ENCODE measurements around the gene UNC5C. TPM values are rescaled to one million over a fixed set of nuclear protein-coding genes. Genes with fewer than 3 reads are reported as not detected.

The UNC5C gene
- total RNA-seq, 4 donors from 2014 or later: 1.7 to 2.4 (median 2.0) TPM

DNA sequence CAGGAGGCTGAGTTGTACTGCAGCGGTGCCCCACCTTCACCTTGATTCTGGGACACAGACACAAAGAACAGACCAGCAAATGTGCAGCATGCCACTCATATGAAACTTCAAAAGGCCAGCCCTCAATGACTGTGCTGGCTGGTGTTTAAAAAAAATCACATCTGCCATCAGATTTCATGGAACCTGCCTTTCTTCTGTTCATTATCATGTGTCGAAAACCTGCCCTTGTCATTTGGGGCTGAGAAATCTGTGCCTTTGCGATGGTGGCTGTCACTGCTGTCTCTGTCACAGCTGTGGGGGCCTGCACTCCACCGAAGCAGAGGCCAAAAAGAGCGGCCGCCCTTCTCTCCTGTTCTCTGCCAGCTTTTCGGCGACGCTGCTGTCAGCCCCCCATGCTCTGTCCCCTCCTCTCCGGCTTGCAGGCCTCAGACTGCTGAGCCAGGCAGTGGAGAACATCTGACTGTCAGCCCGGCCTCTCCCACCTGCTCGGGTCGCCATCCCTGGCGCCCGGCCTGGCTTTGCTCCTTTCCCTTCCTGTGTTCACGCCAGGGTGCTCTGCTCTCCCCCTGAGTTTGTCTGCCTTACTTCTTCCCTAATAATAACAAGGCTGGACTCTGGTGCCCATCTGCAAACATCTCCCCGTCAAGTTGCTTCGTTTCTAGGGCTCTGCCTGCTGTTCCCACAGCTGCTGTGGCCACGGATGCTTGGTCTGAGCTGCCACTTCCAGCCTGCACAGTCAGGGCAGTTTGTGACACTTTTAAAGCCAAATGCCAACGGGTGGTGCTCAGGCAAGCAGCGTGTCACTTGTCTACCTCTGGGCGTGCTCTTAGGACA is 355.2 kb downstream of the UNC5C start:
- Histone ChIP-seq H3K36me3 (no peaks in the 10 kb centered on the region), H3K27ac (replicated peaks in 1 of 4) (no peak overlapping the region), H3K9me3 (no peaks in the 10 kb centered on the region), H3K27me3 (no peaks in the 10 kb centered on the region), H3K4me3 (no peak overlapping the region), H3K4me1 (no peaks in the 10 kb centered on the region)
- WGBS: 68% methylated on average over 22 of the region's 22 CpGs
- TF ChIP-seq EP300 (IDR thresholded peaks at IDR 0.05) (no peak), POLR2A (IDR thresholded peaks at IDR 0.05; ENCODE audit: low read depth) (no peak), POLR2AphosphoS5 (IDR thresholded peaks at IDR 0.05) (no peak)
- TF ChIP-seq, protein P1, sequence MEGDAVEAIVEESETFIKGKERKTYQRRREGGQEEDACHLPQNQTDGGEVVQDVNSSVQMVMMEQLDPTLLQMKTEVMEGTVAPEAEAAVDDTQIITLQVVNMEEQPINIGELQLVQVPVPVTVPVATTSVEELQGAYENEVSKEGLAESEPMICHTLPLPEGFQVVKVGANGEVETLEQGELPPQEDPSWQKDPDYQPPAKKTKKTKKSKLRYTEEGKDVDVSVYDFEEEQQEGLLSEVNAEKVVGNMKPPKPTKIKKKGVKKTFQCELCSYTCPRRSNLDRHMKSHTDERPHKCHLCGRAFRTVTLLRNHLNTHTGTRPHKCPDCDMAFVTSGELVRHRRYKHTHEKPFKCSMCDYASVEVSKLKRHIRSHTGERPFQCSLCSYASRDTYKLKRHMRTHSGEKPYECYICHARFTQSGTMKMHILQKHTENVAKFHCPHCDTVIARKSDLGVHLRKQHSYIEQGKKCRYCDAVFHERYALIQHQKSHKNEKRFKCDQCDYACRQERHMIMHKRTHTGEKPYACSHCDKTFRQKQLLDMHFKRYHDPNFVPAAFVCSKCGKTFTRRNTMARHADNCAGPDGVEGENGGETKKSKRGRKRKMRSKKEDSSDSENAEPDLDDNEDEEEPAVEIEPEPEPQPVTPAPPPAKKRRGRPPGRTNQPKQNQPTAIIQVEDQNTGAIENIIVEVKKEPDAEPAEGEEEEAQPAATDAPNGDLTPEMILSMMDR (IDR thresholded peaks at IDR 0.05): no peak
- DNase-seq (ENCODE audit: extremely low spot score): peak; percentile 82
- intact Hi-C loops (cut with DNase I): no loop called here

DNA sequence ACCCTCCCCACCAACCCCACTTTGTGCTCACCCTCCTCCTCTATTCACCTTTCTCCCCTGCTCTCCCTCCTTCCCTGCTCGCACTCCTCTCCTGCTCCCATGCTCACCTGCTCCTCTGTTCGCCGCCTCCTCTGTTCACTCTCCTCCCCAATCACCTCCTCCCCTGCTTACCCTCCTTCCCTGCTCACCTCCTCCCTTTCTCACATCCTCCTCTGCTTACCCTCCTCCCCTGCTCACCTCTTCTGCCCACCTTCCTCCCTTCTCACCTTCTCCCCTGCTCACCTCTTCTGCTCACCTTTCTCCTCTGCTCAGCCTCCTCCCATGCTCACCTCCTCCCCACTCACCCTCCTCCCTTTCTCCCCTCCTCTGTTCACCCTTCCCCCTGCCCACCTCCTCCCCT is 357.2 kb downstream of the UNC5C start:
- H3K4me3 ChIP-seq: no peak overlapping the region
- no peak overlapping the region for H3K27ac ChIP-seq (replicated peaks in 1 of 4)
- H3K36me3 ChIP-seq: no peaks in the 10 kb centered on the region
- intact Hi-C loops (cut with DNase I): no loop called here
- WGBS: 98% methylated on average over 3 of the region's 3 CpGs
- no peaks in the 10 kb centered on the region for H3K9me3 ChIP-seq
- DNase-seq (ENCODE audit: extremely low spot score): peak; percentile 60
- TF ChIP-seq, protein P1 (IDR thresholded peaks at IDR 0.05): no peak
- TF ChIP-seq POLR2A (IDR thresholded peaks at IDR 0.05; ENCODE audit: low read depth) (no peak), EP300 (IDR thresholded peaks at IDR 0.05) (no peak), POLR2AphosphoS5 (IDR thresholded peaks at IDR 0.05) (no peak)
- no peaks in the 10 kb centered on the region for H3K4me1 ChIP-seq
- no peaks in the 10 kb centered on the region for H3K27me3 ChIP-seq

DNA sequence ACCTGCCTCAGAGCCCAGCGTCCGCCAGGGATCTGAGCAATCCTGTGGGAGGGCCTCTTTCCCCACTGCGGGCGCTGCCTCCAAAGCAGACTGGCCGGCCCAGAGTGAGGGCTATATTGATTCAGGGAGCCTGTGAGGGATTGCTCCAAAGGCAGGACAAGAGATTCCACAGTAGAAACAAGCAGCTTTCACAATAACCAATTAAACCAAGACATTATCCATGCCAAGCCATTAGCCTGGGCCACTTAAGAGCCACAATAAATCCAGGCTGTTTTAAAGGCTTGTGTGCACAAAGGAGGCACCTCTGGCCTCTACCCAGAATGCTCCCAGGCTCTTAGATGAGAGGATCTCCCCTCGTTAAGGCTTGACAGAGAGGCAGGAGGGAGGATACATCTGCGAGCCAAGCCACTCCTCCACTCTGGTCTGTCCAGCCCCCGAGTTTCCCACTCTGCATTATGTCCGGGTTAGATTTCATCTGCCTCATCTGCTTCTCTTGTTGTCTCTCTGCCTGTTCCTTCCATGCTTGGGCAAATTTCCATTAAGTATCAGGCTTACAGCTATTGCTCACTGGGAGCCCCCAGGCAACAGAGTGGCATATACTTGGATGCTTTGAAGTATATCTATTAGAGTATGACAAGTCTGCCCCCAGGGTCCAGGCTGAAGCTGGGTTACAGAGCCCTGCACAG is 357.9 kb downstream of the UNC5C start:
- Histone ChIP-seq H3K4me1 (no peaks in the 10 kb centered on the region), H3K27ac (replicated peaks in 1 of 4) (no peak overlapping the region), H3K9me3 (no peaks in the 10 kb centered on the region), H3K27me3 (no peaks in the 10 kb centered on the region), H3K36me3 (no peaks in the 10 kb centered on the region), H3K4me3 (no peak overlapping the region)
- 60% methylated on average over 9 of the region's 9 CpGs for WGBS
- intact Hi-C loops (cut with DNase I): no loop called here
- TF ChIP-seq, protein P1 (IDR thresholded peaks at IDR 0.05): no peak
- no peak for TF ChIP-seq POLR2A (IDR thresholded peaks at IDR 0.05; ENCODE audit: low read depth)
- no peak for TF ChIP-seq EP300 (IDR thresholded peaks at IDR 0.05)
- TF ChIP-seq POLR2AphosphoS5 (IDR thresholded peaks at IDR 0.05): no peak
- DNase-seq (ENCODE audit: extremely low spot score): peak; percentile 89

DNA sequence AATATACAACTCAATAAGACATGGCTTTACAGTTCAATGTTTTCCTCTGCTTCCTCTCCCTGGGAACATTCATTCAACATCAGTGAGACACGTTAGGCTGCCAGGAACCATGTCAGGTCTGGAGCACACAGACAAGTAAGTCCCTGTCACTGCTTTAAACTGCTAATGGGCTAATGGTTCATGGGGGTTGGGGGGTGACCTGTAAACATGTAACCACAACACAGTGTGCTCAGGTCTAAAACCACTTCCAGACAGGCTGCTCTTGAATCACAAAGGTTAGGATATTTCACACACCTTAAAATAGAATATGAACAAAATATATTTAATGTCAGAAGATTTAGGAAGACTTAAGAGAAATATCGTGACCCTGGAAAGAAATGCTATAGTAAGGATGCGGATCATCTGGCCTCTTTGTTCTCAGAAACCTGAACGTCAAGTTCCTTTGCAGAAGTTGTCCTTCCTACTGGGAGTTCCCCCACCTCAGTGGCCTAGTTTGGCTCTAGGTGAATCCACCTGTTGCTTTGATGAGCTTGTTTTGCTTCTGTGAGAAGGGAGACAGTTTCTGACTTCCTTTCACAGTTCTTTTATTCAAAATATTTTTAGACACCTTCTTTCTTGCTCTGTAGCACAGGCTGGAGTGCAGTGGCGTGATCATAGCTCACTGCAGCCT is 359.9 kb downstream of the UNC5C start:
- no peaks in the 10 kb centered on the region for H3K4me1 ChIP-seq
- intact Hi-C loops (cut with DNase I): no loop called here
- TF ChIP-seq POLR2A (IDR thresholded peaks at IDR 0.05; ENCODE audit: low read depth): no peak
- TF ChIP-seq POLR2AphosphoS5 (IDR thresholded peaks at IDR 0.05): no peak
- TF ChIP-seq EP300 (IDR thresholded peaks at IDR 0.05): no peak
- TF ChIP-seq, protein P1 (IDR thresholded peaks at IDR 0.05): no peak
- no peaks in the 10 kb centered on the region for H3K36me3 ChIP-seq
- no peak overlapping the region for H3K4me3 ChIP-seq
- H3K27ac ChIP-seq (replicated peaks in 1 of 4): no peak overlapping the region
- peak; percentile 42 for DNase-seq (ENCODE audit: extremely low spot score)
- no peaks in the 10 kb centered on the region for H3K27me3 ChIP-seq
- WGBS: 87% methylated on average over 5 of the region's 5 CpGs
- H3K9me3 ChIP-seq: no peaks in the 10 kb centered on the region
